ENCODE data around the gene CLDN17.

The CLDN17 gene

GRCh38 chr21:30117631-30118030, 49.0 kb downstream of the CLDN17 start:
- DNase-seq (ENCODE audit: low read depth in 3 of 3) = no peak

GRCh38 chr21:30116479-30116878, 50.1 kb downstream of the CLDN17 start:
- no peak for DNase-seq (ENCODE audit: low read depth in 3 of 3)
